GM23338 (cell line): Measurements from ENCODE around the gene MAIP1. TPM values are rescaled to one million over a fixed set of nuclear protein-coding genes. Genes with fewer than 3 reads are reported as not detected.

Experiments
- ATAC-seq: fragments of 200-7000 bp; cut with Tn5 transposase; 3 replicates; pipeline ENCODE4 v1.9.1; 2020
- DNase-seq: peaks from one replicate; pipeline ENCODE4 v3.0.0-alpha.2; 2015; ENCODE audit warnings: low spot score
- H2AFZ ChIP-seq: fragments of 200-600 bp; sonication (generic); 2 replicates; pipeline ENCODE4 v1.8.0; 2016; ENCODE audit warnings: antibody characterized with exemption, mild to moderate bottlenecking, moderate library complexity
- H3F3A ChIP-seq: fragments of 200-600 bp; sonication (generic); replicated peaks from 2 replicates; pipeline ENCODE4 v1.8.0; 2017; ENCODE audit warnings: antibody characterized with exemption, mixed run types, low read depth
- H3K27ac ChIP-seq: fragments of 200-600 bp; sonication (generic); 2 replicates; pipeline ENCODE4 v1.6.1; 2016; ENCODE audit warnings: low read depth
- H3K27me3 ChIP-seq: fragments of 200-600 bp; sonication (generic); 2 replicates; pipeline ENCODE4 v1.8.0; 2016; ENCODE audit warnings: mild to moderate bottlenecking, mixed run types, moderate library complexity; ENCODE audit not compliant: insufficient read depth
- H3K36me3 ChIP-seq: fragments of 200-600 bp; sonication (generic); 2 replicates; pipeline ENCODE4 v1.8.0; 2016; ENCODE audit warnings: mild to moderate bottlenecking; ENCODE audit not compliant: insufficient read depth
- H3K4me1 ChIP-seq: fragments of 200-600 bp; sonication (generic); 2 replicates; pipeline ENCODE4 v1.8.0; 2016; ENCODE audit warnings: mild to moderate bottlenecking, moderate library complexity; ENCODE audit not compliant: insufficient read depth
- H3K4me2 ChIP-seq: fragments of 200-600 bp; sonication (generic); 2 replicates; pipeline ENCODE4 v1.7.1; 2017; ENCODE audit warnings: mixed run types
- H3K4me3 ChIP-seq: fragments of 200-600 bp; sonication (generic); 2 replicates; pipeline ENCODE4 v1.6.1; 2016; ENCODE audit warnings: mixed run types
- H3K79me2 ChIP-seq: fragments of 200-600 bp; sonication (generic); replicated peaks from 2 replicates; pipeline ENCODE4 v1.8.0; 2017; ENCODE audit warnings: mild to moderate bottlenecking; ENCODE audit not compliant: insufficient read depth
- H3K9me2 ChIP-seq: fragments of 200-600 bp; sonication (generic); 2 replicates; pipeline ENCODE4 v1.8.0; 2017; ENCODE audit not compliant: insufficient read depth
- H4K20me1 ChIP-seq: fragments of 200-600 bp; sonication (generic); replicated peaks from 2 replicates; pipeline ENCODE4 v1.8.0; 2017; ENCODE audit warnings: mild to moderate bottlenecking; ENCODE audit not compliant: insufficient read depth
- H3K27ac Mint-ChIP-seq: 2 replicates; pipeline ENCODE4 v1.8.0; 2020; ENCODE audit warnings: inconsistent platforms, mild to moderate bottlenecking, moderate library complexity, mixed read lengths
- H3K27me3 Mint-ChIP-seq: 3 replicates; pipeline ENCODE4 v1.8.0; 2022; ENCODE audit warnings: low read depth, mild to moderate bottlenecking, moderate library complexity, mixed read lengths, inconsistent platforms; ENCODE audit not compliant: insufficient read depth, poor library complexity
- H3K36me3 Mint-ChIP-seq: 3 replicates; pipeline ENCODE4 v1.8.0; 2021; ENCODE audit warnings: low read depth, mild to moderate bottlenecking, inconsistent platforms, moderate library complexity, mixed read lengths
- H3K4me1 Mint-ChIP-seq: 3 replicates; pipeline ENCODE4 v1.8.0; 2020; ENCODE audit warnings: mild to moderate bottlenecking, inconsistent platforms, mixed read lengths
- H3K4me3 Mint-ChIP-seq: 3 replicates; pipeline ENCODE4 v1.8.0; 2021; ENCODE audit warnings: moderate library complexity, mild to moderate bottlenecking, inconsistent platforms, mixed read lengths
- H3K9me3 Mint-ChIP-seq: 3 replicates; pipeline ENCODE4 v1.8.0; 2020; ENCODE audit warnings: moderate library complexity, mild to moderate bottlenecking, inconsistent platforms, mixed read lengths
- CREB1 ChIP-seq: fragments of 250-450 bp; sonication (Bioruptor Pico); IDR thresholded peaks from 2 replicates; pipeline ENCODE4 v1.5.0; 2020; ENCODE audit warnings: low read depth, mild to moderate bottlenecking, moderate library complexity
- EZH2phosphoT487 ChIP-seq: fragments of 200-600 bp; sonication (generic); IDR thresholded peaks from one replicate; pipeline ENCODE4 v1.8.1; 2018; ENCODE audit warnings: antibody characterized with exemption; ENCODE audit not compliant: unreplicated experiment
- JUNB ChIP-seq: IDR thresholded peaks from one replicate; pipeline ENCODE4 v1.6.1; 2016; ENCODE audit warnings: antibody characterized with exemption; ENCODE audit not compliant: unreplicated experiment
- NANOG ChIP-seq: IDR thresholded peaks from 2 replicates; pipeline ENCODE4 v1.6.1; 2016; ENCODE audit warnings: antibody characterized with exemption, borderline replicate concordance
- STAT1 ChIP-seq: IDR thresholded peaks from one replicate; pipeline ENCODE4 v1.6.1; 2016; ENCODE audit warnings: antibody characterized with exemption; ENCODE audit not compliant: unreplicated experiment
- ZNF114 ChIP-seq: fragments of 250-450 bp; sonication (Bioruptor Pico); IDR thresholded peaks from 2 replicates; pipeline ENCODE4 v1.5.0; 2020; ENCODE audit warnings: mild to moderate bottlenecking, moderate library complexity
- ZNF331 ChIP-seq: fragments of 250-450 bp; sonication (Bioruptor Pico); IDR thresholded peaks from 2 replicates; pipeline ENCODE4 v1.5.0; 2020; ENCODE audit warnings: low read depth, mild to moderate bottlenecking, moderate library complexity
- polyA plus RNA-seq: library from polyadenylated mRNA; unstranded; fragments of >200 nt; fragmentation: Nextera tagmentation; extraction: Ambion mirVana; gene quantifications from 2 replicates; pipeline ENCODE4 v1.2.1, GENCODE V29; 2016
- total RNA-seq: library from RNA; depleted of rRNA; stranded (reverse); fragments of >200 nt; shearing (Covaris generic); gene quantifications from 2 replicates; pipeline ENCODE4 v1.2.3, GENCODE V29; 2014
- TF ChIP-seq, protein P1 (sequence below): fragments of 250-450 bp; sonication (Bioruptor Pico); IDR thresholded peaks from 2 replicates; pipeline ENCODE4 v1.5.0; 2020; ENCODE audit warnings: mild to moderate bottlenecking, moderate library complexity
- TF ChIP-seq, protein P2 (sequence below): IDR thresholded peaks from 2 replicates; pipeline ENCODE4 v1.6.1; 2016; ENCODE audit warnings: antibody characterized with exemption

The MAIP1 gene
- total and polyA plus RNA-seq, 2 experiments from 2014 or later: 36.0 to 41.9 TPM

GRCh38 chr2:199999166-199999565, 43.8 kb downstream of the MAIP1 start (continued):
- TF ChIP-seq, protein P1, sequence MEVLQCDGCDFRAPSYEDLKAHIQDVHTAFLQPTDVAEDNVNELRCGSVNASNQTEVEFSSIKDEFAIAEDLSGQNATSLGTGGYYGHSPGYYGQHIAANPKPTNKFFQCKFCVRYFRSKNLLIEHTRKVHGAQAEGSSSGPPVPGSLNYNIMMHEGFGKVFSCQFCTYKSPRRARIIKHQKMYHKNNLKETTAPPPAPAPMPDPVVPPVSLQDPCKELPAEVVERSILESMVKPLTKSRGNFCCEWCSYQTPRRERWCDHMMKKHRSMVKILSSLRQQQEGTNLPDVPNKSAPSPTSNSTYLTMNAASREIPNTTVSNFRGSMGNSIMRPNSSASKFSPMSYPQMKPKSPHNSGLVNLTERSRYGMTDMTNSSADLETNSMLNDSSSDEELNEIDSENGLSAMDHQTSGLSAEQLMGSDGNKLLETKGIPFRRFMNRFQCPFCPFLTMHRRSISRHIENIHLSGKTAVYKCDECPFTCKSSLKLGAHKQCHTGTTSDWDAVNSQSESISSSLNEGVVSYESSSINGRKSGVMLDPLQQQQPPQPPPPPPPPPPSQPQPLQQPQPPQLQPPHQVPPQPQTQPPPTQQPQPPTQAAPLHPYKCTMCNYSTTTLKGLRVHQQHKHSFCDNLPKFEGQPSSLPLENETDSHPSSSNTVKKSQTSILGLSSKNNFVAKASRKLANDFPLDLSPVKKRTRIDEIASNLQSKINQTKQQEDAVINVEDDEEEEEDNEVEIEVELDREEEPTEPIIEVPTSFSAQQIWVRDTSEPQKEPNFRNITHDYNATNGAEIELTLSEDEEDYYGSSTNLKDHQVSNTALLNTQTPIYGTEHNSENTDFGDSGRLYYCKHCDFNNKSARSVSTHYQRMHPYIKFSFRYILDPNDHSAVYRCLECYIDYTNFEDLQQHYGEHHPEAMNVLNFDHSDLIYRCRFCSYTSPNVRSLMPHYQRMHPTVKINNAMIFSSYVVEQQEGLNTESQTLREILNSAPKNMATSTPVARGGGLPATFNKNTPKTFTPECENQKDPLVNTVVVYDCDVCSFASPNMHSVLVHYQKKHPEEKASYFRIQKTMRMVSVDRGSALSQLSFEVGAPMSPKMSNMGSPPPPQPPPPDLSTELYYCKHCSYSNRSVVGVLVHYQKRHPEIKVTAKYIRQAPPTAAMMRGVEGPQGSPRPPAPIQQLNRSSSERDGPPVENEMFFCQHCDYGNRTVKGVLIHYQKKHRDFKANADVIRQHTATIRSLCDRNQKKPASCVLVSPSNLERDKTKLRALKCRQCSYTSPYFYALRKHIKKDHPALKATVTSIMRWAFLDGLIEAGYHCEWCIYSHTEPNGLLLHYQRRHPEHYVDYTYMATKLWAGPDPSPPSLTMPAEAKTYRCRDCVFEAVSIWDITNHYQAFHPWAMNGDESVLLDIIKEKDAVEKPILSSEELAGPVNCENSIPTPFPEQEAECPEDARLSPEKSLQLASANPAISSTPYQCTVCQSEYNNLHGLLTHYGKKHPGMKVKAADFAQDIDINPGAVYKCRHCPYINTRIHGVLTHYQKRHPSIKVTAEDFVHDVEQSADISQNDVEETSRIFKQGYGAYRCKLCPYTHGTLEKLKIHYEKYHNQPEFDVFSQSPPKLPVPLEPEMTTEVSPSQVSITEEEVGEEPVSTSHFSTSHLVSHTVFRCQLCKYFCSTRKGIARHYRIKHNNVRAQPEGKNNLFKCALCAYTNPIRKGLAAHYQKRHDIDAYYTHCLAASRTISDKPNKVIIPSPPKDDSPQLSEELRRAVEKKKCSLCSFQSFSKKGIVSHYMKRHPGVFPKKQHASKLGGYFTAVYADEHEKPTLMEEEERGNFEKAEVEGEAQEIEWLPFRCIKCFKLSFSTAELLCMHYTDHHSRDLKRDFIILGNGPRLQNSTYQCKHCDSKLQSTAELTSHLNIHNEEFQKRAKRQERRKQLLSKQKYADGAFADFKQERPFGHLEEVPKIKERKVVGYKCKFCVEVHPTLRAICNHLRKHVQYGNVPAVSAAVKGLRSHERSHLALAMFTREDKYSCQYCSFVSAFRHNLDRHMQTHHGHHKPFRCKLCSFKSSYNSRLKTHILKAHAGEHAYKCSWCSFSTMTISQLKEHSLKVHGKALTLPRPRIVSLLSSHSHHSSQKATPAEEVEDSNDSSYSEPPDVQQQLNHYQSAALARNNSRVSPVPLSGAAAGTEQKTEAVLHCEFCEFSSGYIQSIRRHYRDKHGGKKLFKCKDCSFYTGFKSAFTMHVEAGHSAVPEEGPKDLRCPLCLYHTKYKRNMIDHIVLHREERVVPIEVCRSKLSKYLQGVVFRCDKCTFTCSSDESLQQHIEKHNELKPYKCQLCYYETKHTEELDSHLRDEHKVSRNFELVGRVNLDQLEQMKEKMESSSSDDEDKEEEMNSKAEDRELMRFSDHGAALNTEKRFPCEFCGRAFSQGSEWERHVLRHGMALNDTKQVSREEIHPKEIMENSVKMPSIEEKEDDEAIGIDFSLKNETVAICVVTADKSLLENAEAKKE: no peak
- TF ChIP-seq EZH2phosphoT487 (no peak), ZNF331 (CRISPR knock-in tag) (no peak), STAT1 (no peak), NANOG (no peak), JUNB (no peak), CREB1 (no peak)
- TF ChIP-seq, protein P2, sequence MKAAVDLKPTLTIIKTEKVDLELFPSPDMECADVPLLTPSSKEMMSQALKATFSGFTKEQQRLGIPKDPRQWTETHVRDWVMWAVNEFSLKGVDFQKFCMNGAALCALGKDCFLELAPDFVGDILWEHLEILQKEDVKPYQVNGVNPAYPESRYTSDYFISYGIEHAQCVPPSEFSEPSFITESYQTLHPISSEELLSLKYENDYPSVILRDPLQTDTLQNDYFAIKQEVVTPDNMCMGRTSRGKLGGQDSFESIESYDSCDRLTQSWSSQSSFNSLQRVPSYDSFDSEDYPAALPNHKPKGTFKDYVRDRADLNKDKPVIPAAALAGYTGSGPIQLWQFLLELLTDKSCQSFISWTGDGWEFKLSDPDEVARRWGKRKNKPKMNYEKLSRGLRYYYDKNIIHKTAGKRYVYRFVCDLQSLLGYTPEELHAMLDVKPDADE: no peak

- no peak for ATAC-seq
- no peak for TF ChIP-seq JUNB
- no peak for TF ChIP-seq ZNF114 (CRISPR knock-in tag)
- no peak for TF ChIP-seq NANOG
- no peak overlapping the region for H3K4me3 Mint-ChIP-seq
- DNase-seq: no peak
- Histone ChIP-seq H3K27ac (no peak overlapping the region), H3K36me3 (no peaks in the 10 kb centered on the region), H3K4me3 (no peak overlapping the region), H4K20me1 (no peaks in the 10 kb centered on the region), H3K27me3 (no peaks in the 10 kb centered on the region), H3K79me2 (no peaks in the 10 kb centered on the region), H2AFZ (no peak overlapping the region), H3K9me2 (0 out of 2 replicates have a peak, but pooled peaks cover 12% of the 10 kb centered on the region), H3K4me1 (peaks cover 27% of the 10 kb centered on the region), H3K4me2 (no peak overlapping the region), H3F3A (no peaks in the 10 kb centered on the region)
- peaks cover 5% of the 10 kb centered on the region; the same call in 2 of the 3 replicates for H3K36me3 Mint-ChIP-seq
- 0 out of 3 replicates have a peak, but pooled peaks cover 3% of the 10 kb centered on the region for H3K9me3 Mint-ChIP-seq
- no peak overlapping the region for H3K27ac Mint-ChIP-seq
- peaks cover 4% of the 10 kb centered on the region for H3K27me3 Mint-ChIP-seq
- peaks cover 18% of the 10 kb centered on the region for H3K4me1 Mint-ChIP-seq
Measured at GRCh38 chr2:200000444-200001163, 45.2 kb downstream of the MAIP1 start.
